Kidney tubule cell (primary cell): Measurements from ENCODE around the gene COL25A1.
A peak's percentile ranks its signal among the peaks of the same experiment; 100 is the strongest.
"Not testable (repeated sequence)": the region's sequence is repeated elsewhere in the genome, so short reads cannot be mapped to it uniquely, and the experiment has no call there.

Experiments
- DNase-seq: peaks from one replicate; pipeline ENCODE4 v3.0.0-alpha.2; 2018; ENCODE audit warnings: low spot score

The COL25A1 gene

GRCh38 chr4:109121561-109121960 lies 180.9 kb downstream of the COL25A1 start:
- DNase-seq: no peak

DNA sequence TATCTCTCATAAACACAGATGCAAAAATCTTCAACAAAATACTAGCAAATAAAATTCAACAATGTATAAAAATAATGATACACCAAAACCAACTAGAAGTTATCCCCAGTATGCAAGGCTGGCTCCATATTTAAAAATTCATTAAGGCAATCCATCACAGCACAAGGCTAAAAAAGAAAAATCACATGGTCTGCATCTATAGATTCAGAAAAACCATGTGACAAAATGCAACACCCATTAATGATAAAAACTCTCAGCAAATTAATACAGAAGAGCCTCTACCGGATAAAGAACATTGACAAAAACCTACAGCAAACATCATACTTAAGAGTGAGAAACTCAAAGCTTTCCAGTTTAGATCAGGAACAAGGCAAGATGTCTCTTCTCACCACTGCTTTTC lies 182.6 kb downstream of the COL25A1 start:
- no peak for DNase-seq

- DNase-seq: no peak
These were observed 183.8 kb downstream of the COL25A1 start for GRCh38 chr4:109118635-109119034.

DNA sequence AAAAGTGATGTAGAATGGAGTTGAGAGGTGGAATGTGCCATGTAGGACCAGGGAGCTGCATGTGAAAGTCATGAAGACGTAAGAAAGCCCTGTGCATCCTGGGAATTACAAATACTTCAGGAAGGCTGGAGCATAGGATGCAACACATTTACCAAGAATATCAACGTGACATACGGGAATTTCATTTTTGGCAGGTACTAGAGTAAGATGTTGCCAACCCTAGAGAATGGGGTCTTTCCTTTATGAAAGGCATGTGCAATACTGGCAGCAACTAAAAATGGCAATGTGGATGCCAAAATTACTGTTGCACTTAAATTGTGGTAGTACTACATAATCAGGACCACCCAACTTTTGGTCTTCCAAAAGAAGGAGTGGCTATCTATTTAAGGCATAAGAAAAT lies 188.0 kb downstream of the COL25A1 start:
- DNase-seq: no peak

GRCh38 chr4:109113521-109113920 lies 188.9 kb downstream of the COL25A1 start:
- DNase-seq: no peak

- DNase-seq: no peak
These were observed 191.4 kb downstream of the COL25A1 start for GRCh38 chr4:109111031-109111430.

DNA sequence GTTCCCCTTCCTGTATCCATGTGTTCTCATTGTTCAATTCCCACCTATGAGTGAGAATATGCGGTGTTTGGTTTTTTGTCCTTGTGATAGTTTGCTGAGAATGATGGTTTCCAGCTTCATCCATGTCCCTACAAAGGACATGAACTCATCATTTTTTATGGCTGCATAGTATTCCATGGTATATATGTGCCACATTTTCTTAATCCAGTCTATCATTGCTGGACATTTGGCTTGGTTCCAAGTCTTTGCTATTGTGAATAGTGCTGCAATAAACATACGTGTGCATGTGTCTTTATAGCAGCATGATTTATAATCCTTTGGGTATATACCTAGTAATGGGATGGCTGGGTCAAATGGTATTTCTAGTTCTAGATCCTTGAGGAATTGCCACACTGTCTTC lies 194.2 kb downstream of the COL25A1 start:
- not testable (repeated sequence) for DNase-seq

GRCh38 chr4:109094056-109094455 lies 208.4 kb downstream of the COL25A1 start:
- DNase-seq: no peak

DNA sequence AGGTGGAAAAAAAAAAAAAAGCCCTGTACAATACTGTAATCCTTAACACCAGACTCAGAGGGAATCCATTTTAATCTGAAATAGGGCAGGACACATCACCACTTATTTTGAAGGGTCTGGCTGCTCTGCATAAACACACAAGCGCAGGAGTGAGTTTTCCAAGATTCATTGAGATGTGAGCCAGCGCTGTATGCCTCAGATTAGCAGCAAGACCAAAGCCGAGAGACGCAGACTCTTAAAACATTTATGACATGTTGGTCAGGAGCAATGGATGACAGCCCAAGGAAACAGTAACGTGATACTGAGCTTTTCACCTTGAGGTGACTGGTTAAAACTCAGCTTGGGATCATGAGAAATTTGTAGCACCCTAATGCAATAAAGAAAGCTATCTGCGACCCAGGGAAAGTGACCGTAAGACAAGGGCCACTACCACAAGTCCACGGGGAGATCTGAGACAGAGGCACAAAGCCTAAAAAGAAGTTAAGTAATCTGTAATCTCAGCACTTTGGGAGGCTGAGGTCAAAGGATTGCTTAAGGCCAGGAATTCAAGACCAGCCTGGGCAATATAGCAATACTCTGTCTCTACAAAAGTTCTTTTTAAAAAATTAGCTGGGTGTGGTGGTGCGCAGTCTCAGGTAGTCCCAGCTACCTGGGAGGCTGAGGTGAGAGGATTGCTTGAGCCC lies 210.6 kb downstream of the COL25A1 start:
- DNase-seq: no peak

DNA sequence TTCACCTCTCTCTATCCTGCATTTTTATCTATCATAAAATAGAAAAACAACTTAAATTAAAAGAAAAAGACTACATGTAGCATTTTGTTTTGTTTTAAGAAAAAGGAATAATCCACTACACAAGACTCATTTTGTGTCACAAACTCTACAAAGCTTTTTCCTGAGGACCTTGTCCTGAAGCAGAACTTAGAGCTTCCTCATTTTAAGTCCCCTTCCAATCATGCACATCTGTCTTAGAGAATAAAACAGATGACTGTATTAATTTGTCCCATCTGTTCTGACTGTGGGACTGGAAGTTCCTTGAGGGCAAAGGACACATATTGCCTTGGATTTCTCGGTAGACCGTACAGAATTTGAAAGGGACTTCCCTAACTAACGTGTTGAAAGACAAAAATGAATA lies 218.5 kb downstream of the COL25A1 start:
- no peak for DNase-seq

- DNase-seq: no peak
These were observed 222.7 kb downstream of the COL25A1 start for GRCh38 chr4:109079731-109080130.

DNA sequence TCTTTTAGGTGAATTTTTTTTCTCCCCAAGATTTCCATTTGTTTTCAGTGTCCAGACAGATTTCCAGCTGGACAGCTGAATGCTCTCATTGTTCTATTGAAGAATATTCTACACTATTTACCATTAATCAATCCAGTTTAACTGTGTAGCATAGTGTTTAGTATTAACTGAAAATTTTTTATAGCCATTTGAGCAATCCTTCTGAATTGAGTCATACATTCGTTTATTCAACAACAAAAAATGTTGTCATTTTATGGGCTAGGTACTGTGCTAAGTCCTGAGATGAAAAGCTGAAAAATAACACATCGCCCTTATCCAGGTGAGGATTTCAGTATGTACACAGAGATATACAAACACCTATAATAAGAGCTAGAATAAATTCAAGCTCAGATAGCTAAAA lies 223.3 kb downstream of the COL25A1 start:
- DNase-seq: no peak

GRCh38 chr4:109078724-109079123 lies 223.7 kb downstream of the COL25A1 start:
- peak; percentile 11 for DNase-seq

- no peak for DNase-seq
These were observed 225.0 kb downstream of the COL25A1 start for GRCh38 chr4:109077505-109077904.

GRCh38 chr4:109076709-109077108 lies 225.7 kb downstream of the COL25A1 start:
- DNase-seq: not testable (repeated sequence)

DNA sequence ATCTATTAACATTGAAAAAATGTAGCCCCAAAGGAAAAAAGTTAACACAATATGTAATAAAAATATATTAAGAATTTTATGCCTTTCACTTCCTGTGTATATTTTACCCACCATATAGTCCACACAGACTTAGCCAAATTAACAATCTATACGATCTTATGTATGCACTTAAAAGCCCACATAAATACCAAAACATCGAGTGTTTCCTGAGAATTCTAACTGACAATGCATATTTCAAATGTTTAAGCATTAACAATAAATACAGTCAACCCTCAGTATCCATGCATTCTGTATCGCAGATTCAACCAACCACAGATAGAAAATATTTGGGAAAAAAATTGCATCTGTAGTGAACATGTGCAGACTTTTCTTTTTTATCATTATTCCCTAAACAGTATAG lies 226.8 kb downstream of the COL25A1 start:
- no peak for DNase-seq

DNA sequence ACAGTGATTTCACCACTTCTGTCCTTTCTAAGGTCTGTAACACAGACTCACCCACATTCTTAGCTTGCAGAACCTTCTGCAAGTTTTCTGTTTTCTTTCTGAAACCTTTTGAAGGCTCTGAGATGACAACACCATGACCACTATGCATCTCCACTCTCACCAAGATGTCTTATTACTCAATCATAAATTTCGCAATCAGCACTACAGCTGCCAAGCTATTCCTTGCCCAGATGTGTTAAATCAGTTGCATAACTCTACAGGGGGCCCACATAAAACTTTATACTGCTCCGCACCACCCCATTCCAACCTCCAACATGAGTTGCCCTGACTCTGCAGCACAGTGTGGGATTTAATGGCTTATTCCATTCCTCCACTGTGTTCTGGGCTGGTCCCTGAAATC lies 229.9 kb downstream of the COL25A1 start:
- DNase-seq: no peak

DNA sequence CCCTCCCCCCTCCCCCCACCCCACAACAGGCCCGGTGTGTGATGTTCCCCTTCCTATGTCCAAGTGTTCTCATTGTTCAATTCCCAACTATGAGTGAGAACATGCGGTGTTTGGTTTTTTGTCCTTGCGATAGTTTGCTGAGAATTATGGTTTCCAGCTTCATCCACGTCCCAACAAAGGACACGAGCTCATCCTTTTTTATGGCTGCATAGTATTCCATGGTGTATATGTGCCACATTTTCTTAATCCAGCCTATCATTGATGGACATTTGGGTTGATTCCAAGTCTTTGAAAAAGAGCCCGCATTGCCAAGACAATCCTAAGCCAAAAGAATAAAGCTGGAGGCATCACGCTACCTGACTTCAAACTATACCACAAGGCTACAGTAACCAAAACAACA lies 231.8 kb downstream of the COL25A1 start:
- not testable (repeated sequence) for DNase-seq

DNA sequence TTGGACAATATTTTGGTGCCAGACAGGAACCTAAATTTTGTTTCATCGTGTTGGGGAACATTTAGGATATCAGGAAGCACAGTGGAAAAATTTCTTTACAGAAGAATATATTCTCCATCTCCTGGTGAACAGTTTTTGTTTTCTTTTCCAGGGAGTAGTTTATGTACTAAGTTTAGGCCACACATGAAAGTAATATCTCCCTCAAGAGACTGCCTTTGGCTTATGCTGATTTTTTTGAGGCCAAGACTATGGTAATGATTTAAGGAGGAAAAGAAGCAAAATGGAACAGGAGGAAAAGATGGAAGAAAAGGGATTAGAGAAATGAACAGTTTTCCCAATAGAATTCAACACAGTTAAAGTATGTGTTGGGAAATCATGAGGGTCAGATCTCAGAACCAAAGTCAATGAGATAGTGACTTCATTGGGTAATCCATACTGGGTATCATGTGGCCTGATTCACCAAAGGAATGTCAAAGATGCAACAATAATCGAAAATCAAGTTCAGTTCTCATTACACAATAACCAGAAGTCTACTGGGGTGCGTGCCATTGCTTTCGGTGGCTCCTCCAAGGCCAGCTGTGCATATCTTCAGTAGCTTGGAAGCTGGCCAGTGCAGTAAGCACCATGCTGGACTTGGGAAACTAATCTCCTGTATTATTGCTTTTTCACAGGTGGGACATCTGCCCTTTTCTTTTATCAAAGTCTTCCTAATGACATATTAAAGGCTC lies 234.8 kb downstream of the COL25A1 start:
- peak; percentile 10 for DNase-seq

- DNase-seq: no peak
These were observed 237.5 kb downstream of the COL25A1 start for GRCh38 chr4:109065006-109065405.

GRCh38 chr4:109053257-109053656 lies 249.2 kb downstream of the COL25A1 start:
- DNase-seq: no peak

GRCh38 chr4:109052821-109053220 lies 249.6 kb downstream of the COL25A1 start:
- no peak for DNase-seq

GRCh38 chr4:109051054-109051453 lies 251.4 kb downstream of the COL25A1 start:
- no peak for DNase-seq

DNA sequence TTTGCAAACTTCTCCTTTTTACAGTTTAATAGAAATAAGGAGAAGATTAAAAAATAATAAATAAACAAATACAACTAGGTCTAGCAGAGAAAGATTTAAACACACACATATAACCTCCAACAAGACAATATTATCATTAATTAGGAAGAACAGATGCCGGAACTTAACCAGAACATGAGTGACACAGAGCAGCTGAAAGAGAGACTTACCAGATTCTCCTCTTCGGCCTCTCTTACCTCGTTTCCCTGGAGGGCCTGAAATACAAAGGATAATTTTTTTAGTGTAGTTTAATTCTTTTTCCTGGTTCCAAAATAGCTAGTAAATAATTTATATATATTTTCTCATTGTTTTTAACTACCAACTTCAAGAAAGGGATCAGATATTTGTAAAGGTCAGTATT lies 252.5 kb downstream of the COL25A1 start:
- no peak for DNase-seq
